H9 (cell line): ENCODE data around the gene DSTYK. TPM values are rescaled to one million over a fixed set of nuclear protein-coding genes. Genes with fewer than 3 reads are reported as not detected.

Experiments
- DNase-seq: peaks from one replicate; pipeline ENCODE4 v3.0.0-alpha.2; 2017
- H2AFZ ChIP-seq: one replicate; pipeline ENCODE4 v1.6.1; 2013; ENCODE audit warnings: mild to moderate bottlenecking, low read length, control low read depth, moderate library complexity
- H2AK5ac ChIP-seq: 2 replicates; pipeline ENCODE4 v1.6.1; 2013; ENCODE audit warnings: low read length, control low read depth, mixed read lengths; ENCODE audit not compliant: insufficient read length
- H2BK120ac ChIP-seq: one replicate; pipeline ENCODE4 v1.6.1; 2013; ENCODE audit warnings: low read depth, mild to moderate bottlenecking, low read length, control low read depth, inconsistent platforms; ENCODE audit not compliant: poor library complexity, severe bottlenecking
- H2BK12ac ChIP-seq: 2 replicates; pipeline ENCODE4 v1.6.1; 2013; ENCODE audit warnings: low read length, control low read depth, mixed read lengths, low read depth; ENCODE audit not compliant: insufficient read length
- H2BK15ac ChIP-seq: 2 replicates; pipeline ENCODE4 v1.6.1; 2013; ENCODE audit warnings: low read depth, low read length, control low read depth
- H2BK20ac ChIP-seq: one replicate; pipeline ENCODE4 v1.6.1; 2013; ENCODE audit warnings: low read depth, mild to moderate bottlenecking, low read length, control low read depth, inconsistent platforms; ENCODE audit not compliant: poor library complexity, severe bottlenecking
- H2BK5ac ChIP-seq: 2 replicates; pipeline ENCODE4 v1.6.1; 2013; ENCODE audit warnings: low read length, control low read depth, mixed read lengths; ENCODE audit not compliant: insufficient read length
- H3K14ac ChIP-seq: 2 replicates; pipeline ENCODE4 v1.6.1; 2013; ENCODE audit warnings: low read length, control low read depth; ENCODE audit not compliant: insufficient read depth
- H3K18ac ChIP-seq: 2 replicates; pipeline ENCODE4 v1.6.1; 2013; ENCODE audit warnings: low read depth, mild to moderate bottlenecking, mixed read lengths, low read length, control low read depth; ENCODE audit not compliant: insufficient read length
- H3K23ac ChIP-seq: 2 replicates; pipeline ENCODE4 v1.6.1; 2013; ENCODE audit warnings: low read length, control low read depth, mixed read lengths, low read depth; ENCODE audit not compliant: insufficient read length
- H3K23me2 ChIP-seq: 2 replicates; pipeline ENCODE4 v1.6.1; 2013; ENCODE audit warnings: low read depth, mild to moderate bottlenecking, mixed read lengths, low read length, control low read depth; ENCODE audit not compliant: insufficient read length, poor library complexity, severe bottlenecking
- H3K27ac ChIP-seq: 2 replicates; pipeline ENCODE4 v1.5.1; 2013; ENCODE audit warnings: low read length, control low read depth, mixed read lengths, low read depth; ENCODE audit not compliant: insufficient read length
- H3K27me3 ChIP-seq: 2 replicates; pipeline ENCODE4 v1.6.1; 2013; ENCODE audit warnings: low read length, control low read depth, inconsistent platforms; ENCODE audit not compliant: insufficient read depth
- H3K4ac ChIP-seq: 2 replicates; pipeline ENCODE4 v1.6.1; 2013; ENCODE audit warnings: low read depth, mild to moderate bottlenecking, control low read depth, inconsistent platforms, low read length, moderate library complexity
- H3K4me1 ChIP-seq: 2 replicates; pipeline ENCODE4 v1.6.1; 2013; ENCODE audit warnings: low read length, control low read depth, inconsistent platforms; ENCODE audit not compliant: insufficient read depth
- H3K4me2 ChIP-seq: 2 replicates; pipeline ENCODE4 v1.6.1; 2013; ENCODE audit warnings: low read length, control low read depth, mixed read lengths; ENCODE audit not compliant: insufficient read length, insufficient read depth
- H3K56ac ChIP-seq: 2 replicates; pipeline ENCODE4 v1.6.1; 2013; ENCODE audit warnings: low read depth, mild to moderate bottlenecking, mixed read lengths, low read length, control low read depth; ENCODE audit not compliant: insufficient read length
- H3K79me1 ChIP-seq: 2 replicates; pipeline ENCODE4 v1.6.1; 2013; ENCODE audit warnings: low read depth, mild to moderate bottlenecking, moderate library complexity, low read length, control low read depth, inconsistent platforms; ENCODE audit not compliant: insufficient read depth, poor library complexity, severe bottlenecking
- H3K79me2 ChIP-seq: 2 replicates; pipeline ENCODE4 v1.6.1; 2013; ENCODE audit warnings: low read length, control low read depth, inconsistent platforms; ENCODE audit not compliant: insufficient read depth
- H3K9ac ChIP-seq: 2 replicates; pipeline ENCODE4 v1.6.1; 2013; ENCODE audit warnings: low read length, control low read depth, mixed read lengths; ENCODE audit not compliant: insufficient read length; ENCODE audit errors: extremely low read depth
- H3K9me3 ChIP-seq: one replicate; pipeline ENCODE4 v1.6.1; 2013; ENCODE audit warnings: low read depth, low read length, inconsistent platforms; ENCODE audit not compliant: control insufficient read depth
- H3T11ph ChIP-seq: one replicate; pipeline ENCODE4 v1.6.1; 2013; ENCODE audit warnings: mild to moderate bottlenecking, low read length, control low read depth, inconsistent platforms
- H4K20me1 ChIP-seq: one replicate; pipeline ENCODE4 v1.6.1; 2013; ENCODE audit not compliant: control insufficient read depth, insufficient read length, insufficient read depth
- H4K5ac ChIP-seq: 2 replicates; pipeline ENCODE4 v1.6.1; 2013; ENCODE audit warnings: low read depth, mild to moderate bottlenecking, mixed read lengths, low read length, control low read depth; ENCODE audit not compliant: insufficient read length
- H4K8ac ChIP-seq: replicated peaks from 2 replicates; pipeline ENCODE4 v1.6.1; 2013; ENCODE audit warnings: low read length, control low read depth, mixed read lengths, low read depth; ENCODE audit not compliant: insufficient read length
- H4K91ac ChIP-seq: 2 replicates; pipeline ENCODE4 v1.6.1; 2013; ENCODE audit warnings: low read depth, mild to moderate bottlenecking, moderate library complexity, mixed read lengths, low read length, control low read depth; ENCODE audit not compliant: insufficient read length
- H3K27ac Mint-ChIP-seq, 3 experiments: 2 replicates in 2 of 3; 3 replicates in 1 of 3; pipeline ENCODE4 v1.8.0; 2020 to 2021; ENCODE audit warnings: mixed read lengths in 3 of 3, mild to moderate bottlenecking in 1 of 3, moderate library complexity in 1 of 3
- H3K27me3 Mint-ChIP-seq: 2 replicates; pipeline ENCODE4 v1.8.0; 2021; ENCODE audit warnings: low read depth, mild to moderate bottlenecking, moderate library complexity, mixed read lengths
- H3K36me3 Mint-ChIP-seq, 3 experiments: 2 replicates in 2 of 3; 3 replicates in 1 of 3; pipeline ENCODE4 v1.8.0; 2020 to 2021; ENCODE audit warnings: low read depth in 3 of 3, mixed read lengths in 3 of 3; ENCODE audit not compliant: insufficient read depth in 1 of 3
- H3K4me1 Mint-ChIP-seq, 2 experiments: 2 replicates each; pipeline ENCODE4 v1.8.0; 2020; ENCODE audit warnings: mixed read lengths in 2 of 2
- H3K4me3 Mint-ChIP-seq, 2 experiments: 2 replicates in 1 of 2; 3 replicates in 1 of 2; pipeline ENCODE4 v1.8.0; 2020 to 2021; ENCODE audit warnings: mild to moderate bottlenecking in 2 of 2, mixed read lengths in 2 of 2, moderate library complexity in 1 of 2
- H3K9me3 Mint-ChIP-seq, 2 experiments: 2 replicates in 1 of 2; 3 replicates in 1 of 2; pipeline ENCODE4 v1.8.0; 2020; ENCODE audit warnings: mild to moderate bottlenecking in 2 of 2, mixed read lengths in 2 of 2, moderate library complexity in 1 of 2
- WGBS: extraction: QIAGEN DNeasy Blood & Tissue Kit; methylation state at CpG from one replicate; pipeline ENCODE4 v1.1.7; 2013; ENCODE audit warnings: missing lambda C conversion rate, low lambda C conversion rate, mixed read lengths; ENCODE audit not compliant: insufficient read length; ENCODE audit errors: extremely low coverage; 5-methylcytosine and 5-hydroxymethylcytosine counted together
- total RNA-seq: library from RNA; stranded (reverse); gene quantifications from 2 replicates; pipeline ENCODE4 v1.2.1, GENCODE V29; 2021
- TF ChIP-seq, protein P1 (sequence below): fragments of 200-600 bp; sonication (generic); conservative IDR thresholded peaks from 3 replicates; pipeline ENCODE4 v1.8.0; 2021; ENCODE audit warnings: antibody characterized with exemption, mild to moderate bottlenecking

Gene DSTYK
- total RNA-seq, 1 experiment from 2014 or later = 8.5 TPM

DNA sequence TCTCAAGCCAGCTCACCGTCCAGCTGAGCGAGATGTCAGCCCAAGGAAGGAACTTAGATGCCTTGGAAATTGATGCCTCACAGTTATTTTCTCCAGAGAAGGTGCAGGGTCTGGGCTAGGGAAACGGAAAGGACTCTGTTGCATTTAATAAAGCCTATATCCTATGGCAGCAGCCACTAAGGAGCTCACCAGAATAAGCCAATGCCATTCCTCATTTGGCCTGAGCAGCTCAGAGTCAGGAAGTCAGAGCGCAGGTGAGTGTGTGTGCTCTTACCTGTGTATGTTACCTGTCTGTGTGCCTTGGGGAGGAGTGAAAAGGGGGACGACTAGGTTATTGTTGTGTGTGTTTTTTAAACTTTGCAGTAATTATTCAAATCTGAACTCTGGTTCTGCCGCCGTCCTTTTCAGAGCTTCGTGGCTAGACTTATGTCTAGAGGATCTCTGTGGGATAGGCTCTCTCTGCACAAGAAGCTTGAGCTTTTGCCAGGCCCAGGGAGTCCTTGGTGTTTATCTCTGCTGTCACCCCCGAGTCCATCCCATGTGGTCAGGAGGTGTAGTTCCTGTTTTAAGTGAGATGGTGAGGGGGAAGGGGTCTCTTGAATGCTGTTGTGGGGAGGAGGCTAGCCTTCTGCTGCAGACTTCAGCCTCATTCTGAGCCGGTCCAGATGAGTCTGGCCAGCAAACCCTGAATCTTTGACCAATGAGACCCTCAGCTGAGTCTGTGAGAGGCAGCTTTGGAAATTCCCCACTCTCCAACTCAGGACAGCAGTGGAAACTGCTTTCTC lies 18.6 kb upstream of the DSTYK start:
- no CpG with 5 or more reads among the region's 10 CpGs for WGBS
- no peak overlapping the region for H2AFZ ChIP-seq

More for the DNA sequence above, 18.6 kb upstream of the DSTYK start:
- no peaks in the 10 kb centered on the region for H4K20me1 ChIP-seq
- no peak overlapping the region for H2BK12ac ChIP-seq
- H3K9me3 ChIP-seq = no peaks in the 10 kb centered on the region
- no peak overlapping the region for H3K18ac ChIP-seq
- no peak overlapping the region for H4K8ac ChIP-seq
- H3K4me2 ChIP-seq = peak overlapping the region; percentile 74
- no peak overlapping the region for H3K56ac ChIP-seq
- H3K14ac ChIP-seq = no peak overlapping the region
- no peak overlapping the region for H2BK120ac ChIP-seq
- H3K23me2 ChIP-seq = peaks cover 14% of the 10 kb centered on the region
- H4K5ac ChIP-seq = no peak overlapping the region
- no peak overlapping the region for H2AK5ac ChIP-seq
- no peak overlapping the region for H2BK5ac ChIP-seq
- no peak overlapping the region for H3K23ac ChIP-seq
- Mint-ChIP-seq H3K27me3 (peaks cover 20% of the 10 kb centered on the region), H3K9me3 (no peaks in the 10 kb centered on the region; a peak in 1 of 5 replicates), H3K36me3 (0 out of 7 replicates have a peak, but pooled peaks cover 0 to 3% (median 0%) of the 10 kb centered on the region in 3 experiments), H3K4me3 (peak overlapping the region; percentile 8 to 79; a peak in 2 of 5 replicates), H3K27ac (0 out of 7 replicates have a peak overlapping the region, but pooled peaks of 2 of the 3 experiments have one; percentile 23 to 36), H3K4me1 (peaks cover 33 to 36% of the 10 kb centered on the region in 2 experiments)
- no peak overlapping the region for H3K4ac ChIP-seq
- no peak overlapping the region for H4K91ac ChIP-seq
- H3K79me1 ChIP-seq = no peaks in the 10 kb centered on the region
- no peak overlapping the region for H3K9ac ChIP-seq
- no peak overlapping the region for H2BK20ac ChIP-seq
- H3K27me3 ChIP-seq = no peaks in the 10 kb centered on the region
- no peak for DNase-seq
- TF ChIP-seq, protein P1, sequence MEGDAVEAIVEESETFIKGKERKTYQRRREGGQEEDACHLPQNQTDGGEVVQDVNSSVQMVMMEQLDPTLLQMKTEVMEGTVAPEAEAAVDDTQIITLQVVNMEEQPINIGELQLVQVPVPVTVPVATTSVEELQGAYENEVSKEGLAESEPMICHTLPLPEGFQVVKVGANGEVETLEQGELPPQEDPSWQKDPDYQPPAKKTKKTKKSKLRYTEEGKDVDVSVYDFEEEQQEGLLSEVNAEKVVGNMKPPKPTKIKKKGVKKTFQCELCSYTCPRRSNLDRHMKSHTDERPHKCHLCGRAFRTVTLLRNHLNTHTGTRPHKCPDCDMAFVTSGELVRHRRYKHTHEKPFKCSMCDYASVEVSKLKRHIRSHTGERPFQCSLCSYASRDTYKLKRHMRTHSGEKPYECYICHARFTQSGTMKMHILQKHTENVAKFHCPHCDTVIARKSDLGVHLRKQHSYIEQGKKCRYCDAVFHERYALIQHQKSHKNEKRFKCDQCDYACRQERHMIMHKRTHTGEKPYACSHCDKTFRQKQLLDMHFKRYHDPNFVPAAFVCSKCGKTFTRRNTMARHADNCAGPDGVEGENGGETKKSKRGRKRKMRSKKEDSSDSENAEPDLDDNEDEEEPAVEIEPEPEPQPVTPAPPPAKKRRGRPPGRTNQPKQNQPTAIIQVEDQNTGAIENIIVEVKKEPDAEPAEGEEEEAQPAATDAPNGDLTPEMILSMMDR = no peak
- H3T11ph ChIP-seq = no peak overlapping the region
- no peak overlapping the region for H2BK15ac ChIP-seq
- no peaks in the 10 kb centered on the region for H3K79me2 ChIP-seq
- no peak overlapping the region for H3K27ac ChIP-seq
- H3K4me1 ChIP-seq = peaks cover 9% of the 10 kb centered on the region
